ENCODE results near the gene TSPAN14.

DNA sequence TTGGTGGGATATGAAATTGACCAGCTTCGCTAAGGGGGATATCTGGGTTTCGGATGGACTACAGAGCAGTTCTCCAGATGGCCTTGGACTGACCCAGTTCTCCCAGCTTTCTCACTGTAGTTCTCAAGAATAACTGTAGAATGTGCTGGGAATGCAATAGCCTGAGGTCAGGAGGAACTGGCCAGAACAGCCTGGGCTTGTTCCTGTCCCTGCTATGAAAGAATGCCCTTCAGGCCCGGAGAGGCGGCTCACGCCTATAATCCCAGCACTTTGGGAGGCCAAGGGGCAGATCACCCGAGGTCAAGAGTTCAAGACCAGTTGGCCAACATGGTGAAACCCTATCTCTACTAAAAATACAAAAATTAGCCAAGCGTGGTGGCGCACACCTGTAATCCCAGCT, 12.3 kb upstream of the TSPAN14 start:
- TF ChIP-seq POLR2A (IDR thresholded peaks at IDR 0.05; ENCODE audit: extremely low read depth, insufficient read length) = no peak
- TF ChIP-seq CTCF (IDR thresholded peaks at IDR 0.05; ENCODE audit: low read depth, low read length) = no peak
- no peak for TF ChIP-seq MYC (IDR thresholded peaks at IDR 0.05; ENCODE audit: low read depth, low read length)
- no peak for TF ChIP-seq MAX (IDR thresholded peaks at IDR 0.05; ENCODE audit: low read depth, low read length)

All from NB4 (cell line).